K562 (cell line): Measurements from ENCODE around the gene ADAMTS2. TPM values are rescaled to one million over a fixed set of nuclear protein-coding genes. Genes with fewer than 3 reads are reported as not detected.

Experiments
- polyA plus RNA-seq, 8 experiments: library from polyadenylated mRNA; depleted of rRNA in 4 of 8; stranded (reverse) in 5 of 8; unstranded in 3 of 8; fragments of >200 nt; fragmentation: Nextera tagmentation in 2 of 8; fragmentation: Illumina TruSeq in 1 of 8; extraction: Ambion mirVana in 2 of 8; extraction: Trizol in 1 of 8; gene quantifications; 2 replicates each; pipeline versions ENCODE4 v1.2.1 to v1.2.3, GENCODE V29; 2011 to 2014; ENCODE audit warnings: inconsistent platforms in 1 of 8, missing spikeins in 1 of 8
- total RNA-seq, 7 experiments: library from RNA; depleted of rRNA in 6 of 7; stranded (reverse); fragments of >200 nt in 6 of 7; fragmentation: Illumina TruSeq in 2 of 7; extraction: Trizol in 2 of 7; gene quantifications; 2 replicates each; pipeline versions ENCODE4 v1.2.1 to v1.2.3, GENCODE V29; 2011 to 2021; ENCODE audit warnings: low replicate concordance in 1 of 7
- TF ChIP-seq, protein P1 (sequence below): fragments of 250-450 bp; sonication (Bioruptor Pico); IDR thresholded peaks from 2 replicates; pipeline ENCODE4 v1.5.0; 2021; ENCODE audit warnings: mild to moderate bottlenecking, moderate library complexity
- TF ChIP-seq, protein P2 (sequence below): fragments of 450-650 bp; IDR thresholded peaks from 2 replicates; pipeline ENCODE4 v1.6.1; 2016; ENCODE audit warnings: low read depth

Gene ADAMTS2
- total and polyA plus RNA-seq, 9 of the 15 experiments (the other 6 are each of a cell fraction or from before 2014, with no cell fraction given): not detected

DNA sequence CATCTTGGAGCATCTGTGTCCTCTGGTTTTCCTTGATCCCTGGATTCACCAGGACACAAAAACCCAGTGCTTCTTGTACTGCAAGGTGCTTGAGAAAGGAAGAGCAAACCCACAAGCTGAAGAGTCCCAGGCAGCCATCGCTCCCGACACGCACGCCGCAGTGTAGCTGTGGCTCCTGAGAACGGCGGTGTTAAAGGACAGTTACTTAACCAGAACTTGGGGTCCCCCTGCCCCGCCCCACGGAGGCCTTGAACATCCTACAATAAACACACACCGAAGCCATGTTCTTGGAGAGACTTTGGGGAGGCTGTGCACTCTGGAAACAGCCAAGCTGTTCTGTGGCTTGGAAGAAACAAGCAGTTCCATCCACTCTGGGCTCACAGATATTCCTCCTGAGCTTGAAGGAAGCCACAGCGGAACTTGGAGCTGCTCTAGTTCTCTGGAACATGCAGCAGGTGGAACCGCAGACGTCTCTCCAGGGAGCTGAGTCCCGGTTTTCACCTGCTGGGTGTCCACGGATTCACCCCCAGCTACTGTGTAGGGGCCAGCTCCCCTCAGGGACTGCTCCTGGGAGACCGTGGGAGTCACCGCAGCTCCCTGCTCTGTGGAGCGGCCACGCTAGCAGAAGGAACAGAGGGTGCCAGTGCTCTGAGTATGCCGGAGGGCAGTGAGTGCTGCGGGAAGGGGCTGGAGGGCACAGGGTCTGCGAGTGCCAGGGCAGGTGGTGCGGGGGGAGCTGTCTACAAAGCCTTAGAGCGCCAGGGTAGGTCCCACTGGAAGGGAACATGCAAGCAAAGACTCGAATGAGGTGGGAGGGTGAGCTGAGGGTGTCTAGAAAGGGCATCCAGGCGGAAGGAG lies 107.3 kb downstream of the ADAMTS2 start (continued):
- TF ChIP-seq, protein P1, sequence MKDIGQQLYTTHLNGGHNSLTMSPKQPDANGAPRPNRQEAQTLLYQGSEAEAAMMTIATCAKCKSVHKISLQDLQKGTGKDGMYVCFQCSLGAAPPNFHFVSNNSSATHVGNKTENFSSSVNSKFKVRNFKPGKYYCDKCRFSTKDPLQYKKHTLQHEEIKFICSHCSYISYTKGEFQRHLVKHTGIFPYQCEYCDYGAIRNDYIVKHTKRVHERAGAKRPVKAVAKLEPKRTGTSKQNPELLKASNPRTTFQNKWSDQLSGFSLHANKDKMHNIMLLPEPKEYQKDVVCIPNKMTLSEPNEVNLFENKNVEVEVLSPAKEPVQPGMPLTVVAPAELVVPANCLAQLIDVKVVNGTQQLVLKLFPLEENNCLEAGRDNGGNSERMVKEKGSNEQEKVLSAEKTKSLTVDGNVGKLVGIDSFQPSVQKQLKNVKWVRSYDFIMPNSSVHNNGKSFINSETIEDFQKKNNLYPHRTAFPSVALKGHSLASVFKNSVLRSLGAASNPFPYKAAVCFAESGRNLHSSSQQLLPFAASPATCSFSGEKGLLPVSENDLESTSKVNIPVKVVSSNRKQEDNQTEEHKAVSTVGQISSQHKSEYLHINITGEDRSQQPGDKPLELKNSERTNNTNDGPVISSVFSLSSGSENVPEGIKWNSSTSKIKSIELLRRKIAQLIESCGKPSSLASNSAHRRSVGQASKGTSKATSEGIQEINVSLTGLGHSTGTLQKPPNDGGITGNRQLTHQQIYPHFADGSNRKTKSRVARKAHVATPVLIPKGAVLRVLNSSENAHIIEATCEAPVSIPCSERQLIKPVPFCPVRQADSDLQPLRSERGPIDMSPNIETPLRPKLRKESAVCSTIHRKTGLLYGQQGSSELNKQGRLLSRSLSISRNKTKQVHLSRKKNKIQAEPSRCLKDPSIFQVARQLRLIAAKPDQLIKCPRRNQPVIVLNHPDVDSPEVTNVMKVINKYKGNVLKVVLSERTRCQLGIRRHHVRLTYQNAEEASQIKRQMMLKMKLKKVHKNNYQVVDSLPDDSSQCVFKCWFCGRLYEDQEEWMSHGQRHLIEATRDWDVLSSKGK (CRISPR knock-in tag): no peak
- TF ChIP-seq, protein P2, sequence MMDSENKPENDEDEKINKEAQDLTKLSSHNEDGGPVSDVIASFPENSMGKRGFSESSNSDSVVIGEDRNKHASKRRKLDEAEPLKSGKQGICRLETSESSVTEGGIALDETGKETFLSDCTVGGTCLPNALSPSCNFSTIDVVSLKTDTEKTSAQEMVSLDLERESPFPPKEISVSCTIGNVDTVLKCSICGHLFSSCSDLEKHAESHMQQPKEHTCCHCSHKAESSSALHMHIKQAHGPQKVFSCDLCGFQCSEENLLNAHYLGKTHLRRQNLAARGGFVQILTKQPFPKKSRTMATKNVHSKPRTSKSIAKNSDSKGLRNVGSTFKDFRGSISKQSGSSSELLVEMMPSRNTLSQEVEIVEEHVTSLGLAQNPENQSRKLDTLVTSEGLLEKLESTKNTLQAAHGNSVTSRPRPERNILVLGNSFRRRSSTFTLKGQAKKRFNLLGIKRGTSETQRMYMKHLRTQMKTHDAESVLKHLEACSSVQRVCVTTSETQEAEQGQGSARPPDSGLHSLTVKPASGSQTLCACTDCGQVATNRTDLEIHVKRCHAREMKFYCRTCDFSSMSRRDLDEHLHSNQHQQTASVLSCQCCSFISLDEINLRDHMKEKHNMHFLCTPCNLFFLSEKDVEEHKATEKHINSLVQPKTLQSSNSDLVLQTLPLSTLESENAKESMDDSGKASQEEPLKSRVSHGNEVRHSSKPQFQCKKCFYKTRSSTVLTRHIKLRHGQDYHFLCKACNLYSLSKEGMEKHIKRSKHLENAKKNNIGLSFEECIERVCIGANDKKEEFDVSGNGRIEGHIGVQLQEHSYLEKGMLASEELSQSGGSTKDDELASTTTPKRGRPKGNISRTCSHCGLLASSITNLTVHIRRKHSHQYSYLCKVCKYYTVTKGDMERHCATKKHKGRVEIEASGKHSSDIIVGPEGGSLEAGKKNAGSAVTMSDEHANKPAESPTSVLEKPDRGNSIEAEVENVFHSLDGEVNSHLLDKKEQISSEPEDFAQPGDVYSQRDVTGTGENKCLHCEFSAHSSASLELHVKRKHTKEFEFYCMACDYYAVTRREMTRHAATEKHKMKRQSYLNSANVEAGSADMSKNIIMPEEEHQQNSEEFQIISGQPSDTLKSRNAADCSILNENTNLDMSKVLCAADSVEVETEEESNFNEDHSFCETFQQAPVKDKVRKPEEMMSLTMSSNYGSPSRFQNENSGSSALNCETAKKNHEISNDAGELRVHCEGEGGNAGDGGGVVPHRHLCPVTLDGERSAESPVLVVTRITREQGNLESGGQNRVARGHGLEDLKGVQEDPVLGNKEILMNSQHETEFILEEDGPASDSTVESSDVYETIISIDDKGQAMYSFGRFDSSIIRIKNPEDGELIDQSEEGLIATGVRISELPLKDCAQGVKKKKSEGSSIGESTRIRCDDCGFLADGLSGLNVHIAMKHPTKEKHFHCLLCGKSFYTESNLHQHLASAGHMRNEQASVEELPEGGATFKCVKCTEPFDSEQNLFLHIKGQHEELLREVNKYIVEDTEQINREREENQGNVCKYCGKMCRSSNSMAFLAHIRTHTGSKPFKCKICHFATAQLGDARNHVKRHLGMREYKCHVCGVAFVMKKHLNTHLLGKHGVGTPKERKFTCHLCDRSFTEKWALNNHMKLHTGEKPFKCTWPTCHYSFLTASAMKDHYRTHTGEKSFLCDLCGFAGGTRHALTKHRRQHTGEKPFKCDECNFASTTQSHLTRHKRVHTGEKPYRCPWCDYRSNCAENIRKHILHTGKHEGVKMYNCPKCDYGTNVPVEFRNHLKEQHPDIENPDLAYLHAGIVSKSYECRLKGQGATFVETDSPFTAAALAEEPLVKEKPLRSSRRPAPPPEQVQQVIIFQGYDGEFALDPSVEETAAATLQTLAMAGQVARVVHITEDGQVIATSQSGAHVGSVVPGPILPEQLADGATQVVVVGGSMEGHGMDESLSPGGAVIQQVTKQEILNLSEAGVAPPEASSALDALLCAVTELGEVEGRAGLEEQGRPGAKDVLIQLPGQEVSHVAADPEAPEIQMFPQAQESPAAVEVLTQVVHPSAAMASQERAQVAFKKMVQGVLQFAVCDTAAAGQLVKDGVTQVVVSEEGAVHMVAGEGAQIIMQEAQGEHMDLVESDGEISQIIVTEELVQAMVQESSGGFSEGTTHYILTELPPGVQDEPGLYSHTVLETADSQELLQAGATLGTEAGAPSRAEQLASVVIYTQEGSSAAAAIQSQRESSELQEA: no peak
